GM21825 (cell line): ENCODE measurements around the gene FBXW8.

Experiments
- ATAC-seq: cut with Tn5 transposase; IDR thresholded peaks from one replicate; pipeline ENCODE4 v1.9.1; 2021; ENCODE audit warnings: mild to moderate bottlenecking, moderate library complexity; ENCODE audit not compliant: unreplicated experiment

FBXW8 gene

DNA sequence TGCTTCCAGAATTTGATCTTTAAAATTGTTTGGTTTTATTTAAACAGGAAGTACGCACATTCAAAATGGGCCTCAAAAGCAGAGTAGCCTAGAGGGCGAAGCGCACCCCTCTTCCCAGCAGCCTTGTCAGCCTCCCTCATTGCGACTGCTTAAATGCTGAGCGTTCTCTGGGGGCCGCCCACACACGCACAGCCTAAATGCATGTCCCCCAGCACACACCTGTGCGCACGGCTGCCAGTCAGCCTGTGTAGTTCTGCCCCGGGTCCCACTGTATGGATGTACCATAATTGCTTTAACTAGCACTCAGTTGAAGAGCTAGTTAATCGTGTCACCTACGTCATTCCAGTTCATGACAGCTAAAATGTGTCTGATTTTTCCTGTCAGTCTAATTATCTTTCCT, 109.1 kb downstream of the FBXW8 start:
- no peak for ATAC-seq

DNA sequence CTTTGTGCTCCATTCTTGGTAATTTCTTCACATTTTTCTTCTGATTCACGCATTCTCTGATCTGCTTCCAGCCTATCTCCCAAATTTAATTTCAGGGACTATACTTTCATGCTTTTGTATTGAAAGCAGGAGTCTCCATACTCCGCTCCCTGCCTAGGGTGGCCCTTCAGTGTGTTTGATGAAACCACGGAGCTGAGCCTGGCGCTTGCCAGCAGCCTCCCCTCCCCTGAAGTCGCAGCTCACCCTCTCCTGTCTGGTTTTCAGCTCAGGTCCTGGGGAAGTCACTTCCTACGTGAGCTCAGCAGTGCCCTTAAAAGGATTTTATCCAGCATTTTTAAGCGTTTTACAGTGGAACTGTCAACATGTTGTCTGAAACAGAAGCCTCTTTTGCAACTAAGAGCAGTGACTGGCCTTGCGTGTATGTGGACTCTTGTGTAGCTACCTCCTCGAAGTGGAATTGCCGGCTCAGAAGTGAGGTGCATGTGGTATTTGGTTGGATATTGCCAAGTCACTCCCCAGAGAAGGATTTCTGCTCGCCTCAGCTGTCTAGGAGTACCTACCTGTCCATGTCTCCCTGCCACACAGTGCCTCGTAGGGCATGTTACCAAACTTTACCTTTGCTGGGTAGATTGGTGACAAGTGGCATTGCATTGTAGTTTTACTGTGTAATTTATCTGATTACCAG, 109.9 kb downstream of the FBXW8 start:
- no peak for ATAC-seq

DNA sequence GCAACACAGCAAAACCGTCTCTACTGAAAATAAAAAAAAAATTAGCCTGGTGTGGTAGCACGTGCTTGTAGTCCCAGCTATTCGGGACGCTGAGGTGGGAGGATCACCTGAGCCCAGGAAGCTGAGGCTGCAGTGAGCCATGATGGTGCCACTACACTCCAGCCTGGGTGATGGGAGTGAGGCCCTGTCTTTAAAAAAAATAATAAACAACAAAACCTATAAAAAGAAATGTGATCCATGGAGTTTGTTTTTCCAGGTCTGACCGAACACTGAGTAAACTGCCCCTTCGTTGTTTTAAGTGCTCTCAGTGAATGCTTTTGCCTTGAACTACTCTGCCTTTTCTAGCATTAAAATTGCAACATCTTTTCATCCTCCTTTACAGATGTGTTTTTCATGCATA, 111.7 kb downstream of the FBXW8 start:
- ATAC-seq, result no peak

DNA sequence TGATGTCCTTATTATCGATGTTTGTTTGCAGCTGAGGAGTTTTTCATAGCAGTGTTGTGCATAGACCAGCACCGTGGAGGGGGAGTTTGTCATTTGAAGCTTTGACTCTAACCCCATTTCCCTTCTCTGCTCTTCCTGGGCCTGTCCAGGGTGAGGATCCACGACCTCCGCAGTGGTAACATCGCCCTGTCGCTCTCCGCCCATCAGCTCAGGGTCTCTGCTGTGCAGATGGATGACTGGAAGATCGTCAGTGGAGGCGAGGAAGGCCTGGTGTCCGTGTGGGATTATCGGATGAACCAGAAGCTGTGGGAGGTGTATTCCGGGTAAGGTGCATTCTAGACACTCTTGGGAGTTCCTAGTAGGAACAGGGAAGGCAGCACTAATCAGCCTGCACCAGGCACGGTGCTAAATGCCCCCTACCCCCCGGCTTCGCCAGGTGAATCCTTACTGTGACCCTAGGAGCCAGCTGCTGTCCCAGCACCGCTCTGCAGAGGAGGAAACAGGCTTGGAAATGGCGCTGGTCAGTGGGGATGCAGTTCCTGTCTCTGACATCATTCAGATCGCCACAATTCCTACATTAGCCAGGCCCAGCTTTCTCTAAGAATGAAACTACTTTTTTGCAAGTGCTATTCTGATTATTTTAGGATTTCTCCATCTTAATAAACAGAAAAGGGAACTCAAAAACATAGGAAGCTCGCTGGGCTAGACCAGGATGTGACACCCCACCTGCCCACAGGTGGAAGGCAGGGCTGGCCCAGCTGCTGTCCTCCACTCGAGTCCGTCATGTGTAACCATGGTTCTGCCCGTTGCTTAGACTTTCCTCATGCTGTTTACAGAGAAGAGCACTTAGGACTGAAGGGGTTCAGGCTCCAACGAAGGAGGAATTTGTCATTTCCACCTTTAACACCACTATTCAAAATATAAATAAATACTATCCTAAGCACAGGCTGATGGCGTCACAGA, 113.5 kb downstream of the FBXW8 start:
- ATAC-seq, result no peak

DNA sequence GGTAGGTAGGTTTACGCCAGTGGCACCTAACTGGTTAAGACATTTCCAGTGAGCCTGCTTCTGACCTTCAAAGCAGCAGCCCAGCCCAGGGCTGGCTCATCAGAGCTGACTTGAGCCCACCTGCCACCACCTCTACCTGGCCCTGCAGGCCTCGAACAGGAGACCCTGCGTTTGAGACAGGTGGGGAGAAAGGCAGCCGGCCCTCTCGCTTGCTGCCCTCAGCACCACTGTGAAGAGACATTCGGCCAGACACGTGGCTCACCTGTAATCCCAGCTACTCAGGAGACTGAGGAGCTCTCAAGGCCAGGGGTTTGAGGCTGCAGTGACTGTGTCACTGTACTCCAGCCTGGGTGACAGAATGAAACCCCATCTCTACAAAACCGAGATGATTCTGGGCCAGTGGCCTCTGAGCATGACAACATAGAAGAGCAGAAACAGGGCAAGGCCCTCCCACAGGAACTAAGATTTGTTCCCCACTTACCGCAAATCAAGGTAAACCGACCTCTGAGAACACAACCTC, 114.3 kb downstream of the FBXW8 start:
- ATAC-seq, result no peak

DNA sequence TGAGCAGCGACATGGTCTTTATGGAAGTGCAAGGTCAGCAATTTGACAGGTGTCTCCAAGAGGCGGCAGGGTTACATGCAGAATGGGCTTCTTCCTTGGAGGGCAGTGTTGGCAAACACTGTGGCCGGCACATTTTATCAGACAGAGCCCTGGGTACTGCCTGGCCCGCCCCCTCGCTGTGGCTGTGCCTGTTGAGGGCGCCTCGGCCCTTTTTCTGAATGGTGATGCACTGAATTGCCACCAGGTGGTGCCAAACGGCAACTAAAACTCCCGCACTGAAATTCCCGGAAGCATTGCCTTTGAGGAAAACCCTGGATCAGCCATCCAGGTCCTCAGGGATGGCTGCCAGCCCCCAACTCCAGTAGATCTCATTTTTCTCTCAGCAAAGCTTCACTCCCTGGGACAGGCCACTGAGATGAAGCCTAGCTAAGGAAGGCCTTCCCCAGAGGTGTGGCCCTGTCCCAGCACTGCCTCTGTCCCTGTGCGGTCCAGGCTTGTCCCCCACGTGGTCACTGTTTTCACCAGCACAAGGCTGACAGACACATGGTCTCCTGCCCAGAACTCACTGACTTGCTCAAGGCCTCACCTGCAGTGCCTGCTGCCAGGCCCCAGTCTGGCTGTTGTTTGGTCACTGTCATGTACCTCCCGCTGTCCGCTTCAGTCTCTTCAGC, 114.9 kb downstream of the FBXW8 start:
- ATAC-seq, result no peak

DNA sequence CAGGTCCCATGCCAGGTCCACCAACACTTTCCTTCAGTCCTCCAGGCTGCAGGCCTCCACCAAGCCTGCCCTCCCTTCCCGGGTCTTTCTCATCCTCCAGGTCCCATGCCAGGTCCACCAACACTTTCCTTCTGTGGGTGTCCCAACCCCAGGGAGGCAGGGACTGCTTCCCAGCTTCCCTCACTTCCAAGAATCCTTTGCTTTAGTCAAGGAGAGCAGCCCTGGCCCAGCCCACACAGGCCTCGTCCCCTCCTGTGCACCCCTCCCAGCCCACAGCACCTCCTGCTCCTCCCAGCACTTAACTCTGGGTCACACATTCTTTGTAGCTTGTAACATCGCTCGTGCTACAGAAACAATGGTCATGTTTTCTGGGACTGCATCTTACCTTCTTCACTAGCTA, 115.6 kb downstream of the FBXW8 start:
- ATAC-seq, result no peak

DNA sequence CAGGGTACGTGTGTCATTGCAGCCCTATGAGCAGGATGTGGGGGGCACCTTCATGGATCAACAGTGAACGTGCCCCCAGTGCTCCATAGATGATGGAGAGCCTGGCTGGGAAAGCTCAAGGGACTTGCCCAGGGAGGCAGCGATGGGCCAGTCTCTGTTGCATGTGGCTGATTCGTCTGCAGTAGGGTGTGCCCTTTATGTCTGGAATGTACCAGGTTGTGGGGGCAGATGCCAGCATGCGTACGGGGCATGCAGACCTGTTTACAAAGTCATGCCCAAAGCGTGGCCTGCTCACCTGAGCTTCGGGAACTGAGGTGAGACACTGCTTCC, 116.1 kb downstream of the FBXW8 start:
- ATAC-seq, result no peak

DNA sequence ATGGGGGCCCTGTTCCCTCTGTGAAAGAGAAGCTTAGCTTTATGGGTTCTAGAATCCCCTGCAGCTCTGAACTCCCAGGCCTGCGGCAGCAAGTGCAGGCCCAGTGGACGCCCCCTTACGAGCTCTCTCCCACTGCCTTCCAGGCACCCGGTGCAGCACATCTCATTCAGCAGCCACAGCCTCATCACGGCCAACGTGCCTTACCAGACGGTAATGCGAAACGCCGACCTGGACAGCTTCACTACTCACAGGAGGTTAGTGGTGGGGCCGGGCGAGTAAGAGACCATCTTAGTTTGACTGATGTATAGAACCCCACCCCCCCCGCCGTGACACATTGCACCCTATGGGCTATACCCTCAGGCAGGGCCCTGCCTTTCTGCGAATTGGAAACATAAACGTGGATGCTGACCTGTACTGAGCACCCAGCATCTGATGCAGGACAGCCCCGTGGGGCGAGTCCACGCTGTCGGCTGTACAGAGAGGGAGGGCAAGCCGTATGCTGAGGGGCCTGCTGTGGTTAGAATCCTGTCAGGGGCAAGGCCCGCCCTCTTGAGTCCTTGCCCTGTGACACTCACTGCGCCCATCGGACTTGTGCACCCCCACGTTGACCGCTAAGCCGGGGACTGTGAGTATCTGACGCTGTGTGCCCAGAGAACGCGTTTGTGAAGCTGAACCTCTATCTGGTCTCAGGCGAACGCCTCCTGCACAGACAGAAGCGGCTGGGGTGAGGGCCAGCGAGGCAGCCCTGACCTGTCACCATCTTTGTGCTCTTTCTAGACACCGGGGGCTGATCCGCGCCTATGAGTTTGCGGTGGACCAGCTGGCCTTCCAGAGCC, 116.7 kb downstream of the FBXW8 start:
- no peak for ATAC-seq

DNA sequence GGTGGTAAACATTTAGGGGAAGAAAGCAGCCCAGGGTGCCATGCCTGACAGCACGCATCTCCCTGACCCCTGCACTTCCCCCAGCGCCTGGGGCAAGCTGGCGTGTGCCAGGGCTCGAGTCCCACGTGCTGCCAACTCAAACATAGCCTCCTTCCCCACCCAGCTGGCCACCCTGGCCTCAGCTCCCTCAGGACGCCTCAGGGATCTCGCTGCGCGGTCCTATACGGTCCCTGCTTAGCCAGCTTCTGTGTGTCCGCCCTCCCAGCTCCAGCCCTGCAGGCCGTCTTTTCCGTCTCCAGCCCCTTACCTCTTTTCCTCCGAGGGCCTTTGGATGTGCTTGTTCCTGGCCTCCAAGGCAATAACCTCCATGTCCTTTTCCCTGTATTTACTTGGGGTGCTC, 117.5 kb downstream of the FBXW8 start:
- ATAC-seq, result no peak

DNA sequence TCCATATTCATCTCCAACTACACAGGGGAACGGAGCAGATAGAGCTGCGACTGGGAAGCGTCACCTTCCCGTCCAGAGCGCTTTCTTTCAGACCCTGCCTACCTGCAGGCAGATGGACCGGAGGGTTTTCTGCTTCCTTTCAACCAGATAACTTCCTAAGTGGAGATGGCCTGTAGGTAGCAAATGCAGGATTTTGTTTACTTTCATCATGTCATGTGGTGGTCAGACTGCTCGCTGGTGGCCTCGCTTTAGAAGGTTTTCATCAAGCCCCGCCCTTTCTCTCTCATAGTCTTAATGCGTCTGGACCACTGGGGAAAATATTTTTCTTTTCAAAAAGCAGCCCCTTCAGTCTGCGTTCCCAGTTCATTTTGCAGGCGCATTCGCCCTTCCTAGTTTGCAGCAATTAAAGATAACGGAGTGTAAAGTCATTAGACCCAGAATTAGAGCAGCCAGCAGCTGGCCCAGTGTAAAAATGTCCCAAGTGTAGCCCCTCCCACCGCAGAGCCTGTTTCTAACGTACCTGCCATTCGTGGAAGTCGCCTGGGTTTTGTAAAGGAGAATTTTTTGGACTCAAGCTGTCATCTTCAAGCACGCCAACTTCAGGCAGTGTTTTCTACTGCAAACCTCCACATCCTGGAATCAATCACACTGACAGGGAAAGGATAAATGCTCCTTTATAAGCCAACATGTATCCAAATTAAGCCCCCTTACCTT, 119.6 kb downstream of the FBXW8 start:
- ATAC-seq, result no peak

DNA sequence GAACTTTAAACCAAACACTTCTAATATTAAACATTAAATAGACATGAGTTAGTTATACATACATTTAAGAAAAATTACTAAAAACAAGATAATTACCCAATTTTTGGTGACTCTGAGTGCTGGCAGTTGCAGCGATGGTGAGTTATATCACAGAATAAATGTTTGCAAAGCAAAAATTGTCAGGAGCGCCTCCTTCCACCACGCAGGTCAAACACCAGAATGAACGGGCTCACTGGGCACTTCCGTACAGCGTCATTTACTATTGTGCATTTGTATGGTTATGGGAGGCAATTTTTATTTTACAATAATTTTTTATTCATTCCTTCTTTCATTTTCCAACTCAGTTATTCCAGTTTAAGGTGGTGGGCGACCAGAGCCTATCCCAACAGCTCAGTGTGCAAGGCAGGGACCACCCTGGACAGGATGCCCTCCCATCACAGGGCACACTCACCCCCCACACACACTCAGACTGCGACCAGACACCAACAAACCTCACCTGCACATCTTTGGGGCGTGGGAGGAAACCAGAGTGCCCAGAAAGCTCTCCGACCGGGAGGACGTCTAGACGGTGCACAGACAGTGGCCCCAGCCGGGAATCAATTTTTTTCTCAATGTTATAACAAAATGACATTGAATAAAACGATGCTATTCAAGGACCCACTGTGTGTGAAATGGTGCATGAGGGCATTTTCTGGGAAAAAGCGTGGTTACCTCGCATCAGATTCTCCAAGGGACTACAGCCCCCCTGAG, 121.3 kb downstream of the FBXW8 start:
- ATAC-seq, result no peak

DNA sequence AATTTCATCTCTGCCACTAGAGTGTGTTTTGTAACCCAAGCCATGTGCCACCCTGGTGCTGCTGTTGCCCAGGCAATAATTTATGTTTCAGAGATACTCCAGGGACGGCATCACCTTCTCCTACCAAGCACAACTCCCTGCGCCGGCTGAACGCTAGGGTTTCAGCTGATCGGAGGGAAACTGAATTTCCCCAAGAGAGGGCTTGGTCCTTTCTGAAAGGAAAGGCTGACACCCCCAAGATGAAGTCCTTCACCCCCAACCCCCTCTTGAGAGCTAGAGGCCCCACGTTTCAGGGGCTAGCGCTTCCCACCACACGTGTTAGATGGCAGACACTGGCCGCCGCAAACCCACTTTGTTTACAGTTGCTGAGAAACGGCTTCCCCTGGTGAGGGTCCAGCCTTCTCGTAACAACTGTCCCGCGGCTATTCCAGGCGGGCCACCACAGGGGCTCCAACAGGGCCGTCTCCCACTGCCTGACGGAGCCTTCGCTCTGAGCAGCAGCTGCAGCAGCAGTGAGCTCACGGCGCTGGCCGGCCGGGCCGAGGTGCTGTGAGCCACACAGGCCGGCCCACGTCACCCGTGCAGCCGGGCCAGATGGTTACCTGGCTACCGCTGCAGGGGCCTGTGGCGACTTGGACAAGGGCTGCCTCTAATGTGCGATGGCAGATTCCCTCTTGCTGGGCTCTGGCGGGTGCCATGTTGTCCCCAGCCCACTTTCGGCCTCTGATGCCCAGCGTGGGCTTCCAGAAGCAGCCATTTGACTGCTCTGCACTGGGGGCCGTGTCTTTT, 122.0 kb downstream of the FBXW8 start:
- ATAC-seq, result no peak

DNA sequence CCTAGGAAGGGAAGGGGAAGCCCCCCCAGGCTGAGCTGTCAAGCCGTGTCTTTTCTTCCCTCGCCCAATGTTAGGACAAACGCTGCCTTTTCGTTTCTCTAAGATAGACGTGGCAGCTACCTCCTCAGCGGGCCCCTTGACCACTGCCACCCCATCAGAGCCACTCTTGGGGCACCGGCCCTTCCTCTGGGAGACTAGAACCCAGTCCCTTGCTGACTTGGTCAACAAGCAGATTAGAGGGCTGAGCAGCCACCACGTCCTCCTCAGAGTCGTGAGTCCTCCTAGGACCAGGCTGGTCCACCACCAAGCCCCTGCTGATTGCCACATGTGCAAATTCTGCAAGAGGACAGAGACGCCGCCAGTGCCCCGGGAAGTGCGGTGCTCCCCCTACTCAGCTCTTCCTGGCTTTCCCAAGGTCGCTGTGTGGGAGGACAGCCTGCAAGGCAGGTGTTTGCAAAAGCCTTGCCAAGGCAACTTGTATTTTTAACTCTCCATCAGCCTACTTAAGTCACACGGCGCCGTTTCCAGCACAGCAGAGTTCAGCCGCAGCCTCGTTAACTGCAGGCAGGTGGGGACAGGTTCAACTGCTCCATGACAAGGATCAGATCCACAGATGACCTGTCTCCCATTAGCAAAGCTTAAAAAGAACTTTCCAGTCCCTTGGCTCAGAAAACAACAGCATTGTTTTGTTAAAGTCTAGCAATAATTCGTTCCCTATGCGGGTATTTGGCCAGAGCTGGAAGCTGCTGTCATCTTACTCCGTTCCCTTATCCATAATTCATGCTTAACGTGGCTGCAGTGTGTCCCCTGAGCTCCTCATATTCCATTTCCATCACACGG, 122.9 kb downstream of the FBXW8 start:
- ATAC-seq, result no peak

DNA sequence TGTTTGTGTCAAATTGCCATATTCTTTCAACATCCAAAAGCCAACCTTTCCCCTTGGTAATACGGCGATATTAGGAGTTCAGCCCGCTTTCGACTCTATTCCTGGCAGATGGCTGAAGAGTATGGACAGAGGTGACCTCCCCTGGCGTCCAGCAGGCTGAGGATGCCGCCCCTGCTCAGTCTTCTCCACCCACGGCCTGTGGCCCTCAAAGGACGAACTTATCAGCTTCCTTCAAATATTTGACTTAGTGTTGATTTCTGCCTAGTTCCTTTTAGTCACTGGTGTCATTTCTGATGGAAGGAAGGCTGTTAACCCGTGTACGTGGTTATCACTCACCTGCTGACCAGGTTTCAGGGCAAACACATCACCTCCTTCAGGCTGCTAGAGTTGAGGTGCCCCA, 123.5 kb downstream of the FBXW8 start:
- no peak for ATAC-seq

DNA sequence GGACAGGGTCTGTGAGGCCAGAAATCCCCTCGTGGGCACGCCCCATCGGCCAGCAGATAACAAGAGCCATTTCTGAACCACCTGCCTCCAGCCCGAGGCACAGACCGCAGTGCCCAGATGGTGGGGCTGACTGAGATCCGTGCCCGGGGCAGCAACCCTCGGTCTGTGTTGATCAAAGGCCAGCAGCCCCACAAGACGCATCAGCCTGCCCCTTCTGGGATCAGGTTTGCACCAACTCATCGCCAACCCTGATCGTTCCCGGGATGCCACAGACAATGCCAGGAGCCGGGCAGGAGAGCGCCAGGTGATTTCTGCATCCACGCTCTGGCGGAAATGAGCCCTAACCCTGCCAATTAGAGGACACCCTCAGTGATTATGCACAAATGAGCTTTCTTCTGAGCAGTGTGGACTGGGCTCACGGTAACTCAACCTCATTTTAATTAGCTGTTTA, 124.0 kb downstream of the FBXW8 start:
- ATAC-seq, result no peak

DNA sequence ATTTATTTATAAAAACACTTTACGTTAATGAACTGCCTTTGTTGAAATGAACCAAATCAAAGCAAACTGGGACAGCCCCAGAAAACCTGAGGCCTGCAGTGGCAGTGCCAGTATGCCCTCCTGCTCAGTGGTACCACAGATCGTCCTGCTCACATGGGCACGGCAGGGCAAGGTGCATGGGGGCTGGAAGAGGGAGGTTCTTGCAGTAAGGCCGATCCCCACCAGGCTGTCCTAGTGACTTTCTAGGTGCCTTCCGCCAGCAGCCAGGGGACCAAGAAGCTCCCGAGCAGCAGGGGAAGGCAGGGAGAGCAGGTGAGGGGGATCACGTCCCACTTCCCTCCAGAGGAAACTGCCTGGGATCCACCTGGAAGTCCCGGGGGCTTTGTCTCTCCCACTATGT, 124.5 kb downstream of the FBXW8 start:
- no peak for ATAC-seq

DNA sequence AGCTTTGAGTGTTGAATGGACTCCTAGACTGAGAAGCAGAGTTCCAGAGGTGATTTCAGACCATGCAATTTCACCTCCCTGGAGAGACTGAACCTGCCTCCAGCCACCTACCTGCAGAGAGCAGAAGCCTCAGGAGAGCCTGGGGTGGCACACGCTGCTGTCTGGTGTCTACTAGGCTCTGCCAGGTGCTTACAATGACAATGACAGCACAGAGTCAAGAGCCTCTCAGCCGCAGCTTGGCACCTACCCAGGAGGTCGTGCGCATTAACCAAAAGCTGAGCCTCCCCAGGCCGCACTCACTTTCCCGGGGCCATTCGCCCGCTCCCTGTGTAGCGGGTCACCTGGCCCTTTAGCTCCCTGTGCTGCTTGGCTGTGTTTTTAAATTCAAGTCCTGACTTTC, 125.3 kb downstream of the FBXW8 start:
- ATAC-seq, result no peak
